NCI-H2171 treated with DMSO at 0.1 percent for 48 hours (cell line): ENCODE measurements around the gene ADCY7.

ENCODE experiments used
- DNase-seq: peaks from one replicate; lab custom pipeline; 2025; lab: John Stamatoyannopoulos, UW

Gene ADCY7

DNA sequence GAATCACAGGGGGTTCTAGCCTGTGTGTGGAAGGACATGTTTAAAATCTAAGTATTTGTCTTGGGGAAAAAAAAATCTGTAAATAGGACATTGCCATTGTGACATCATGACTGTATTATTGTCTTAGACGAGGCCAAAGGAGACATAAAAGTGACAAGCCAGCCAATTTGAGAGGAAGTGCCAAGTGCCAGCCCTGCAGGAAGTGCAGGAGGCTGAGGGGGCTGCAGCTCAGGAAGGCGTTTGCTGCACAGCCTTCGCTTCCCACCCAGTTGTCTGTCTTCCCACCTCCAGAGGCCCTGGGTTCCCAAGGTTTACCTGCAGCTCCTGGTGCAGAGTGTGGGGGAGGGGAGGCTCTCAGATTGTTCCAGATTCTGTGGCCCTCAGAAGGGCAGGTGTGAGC is 1.3 kb downstream of the ADCY7 start:
- DNase-seq, result peak; percentile 6

DNA sequence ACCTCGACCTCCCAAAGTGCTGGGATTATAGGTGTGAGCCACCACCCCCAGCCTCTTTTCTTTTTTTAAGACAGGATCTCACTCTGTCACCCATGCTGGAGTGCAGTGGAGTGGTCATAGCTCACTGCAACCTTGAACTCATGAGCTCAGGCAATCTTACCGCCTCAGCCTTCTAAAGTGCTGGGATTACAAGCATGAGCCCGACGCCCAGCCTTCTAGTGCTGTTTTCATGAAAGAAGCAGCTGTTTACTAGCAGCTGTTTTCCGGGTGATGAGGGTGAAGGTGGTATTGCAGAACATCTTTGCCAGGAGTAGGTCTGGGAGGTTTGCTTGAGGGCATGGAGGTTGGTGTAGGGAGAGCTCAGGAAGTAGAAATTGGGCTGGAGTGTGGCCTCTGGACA is 2.0 kb downstream of the ADCY7 start:
- DNase-seq, result peak; percentile 8

DNA sequence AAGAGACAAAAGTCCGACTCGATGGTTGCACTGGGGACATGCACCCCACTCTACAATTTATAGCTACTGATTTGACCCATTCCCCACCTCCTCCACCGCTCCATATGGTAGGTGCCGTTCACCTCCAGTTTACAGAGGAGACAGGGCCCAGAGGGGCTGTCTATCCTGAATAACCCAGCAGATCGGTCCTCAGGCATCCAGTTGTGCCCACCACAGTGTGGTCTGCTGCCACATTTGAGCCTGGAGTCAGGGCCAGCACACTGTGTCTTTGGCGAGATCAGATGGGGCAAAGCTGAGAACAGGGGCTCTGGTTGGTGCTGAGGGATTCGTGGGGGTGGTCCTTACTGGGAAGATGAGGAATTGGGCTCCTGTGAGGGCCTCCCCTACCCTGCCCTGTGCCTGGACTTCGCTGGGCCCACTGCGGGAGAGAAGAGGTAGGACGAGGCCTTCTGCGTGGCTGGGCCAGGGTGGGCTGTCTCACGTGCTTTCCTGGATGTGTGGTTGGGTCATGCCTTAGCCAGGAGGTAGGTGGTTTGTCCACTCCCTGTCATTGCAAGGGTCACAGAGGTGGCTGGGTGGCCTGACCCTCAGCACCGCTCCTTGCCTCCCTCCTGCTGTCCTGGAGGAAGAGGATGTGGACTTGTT is 2.8 kb downstream of the ADCY7 start:
- DNase-seq, result no peak

DNA sequence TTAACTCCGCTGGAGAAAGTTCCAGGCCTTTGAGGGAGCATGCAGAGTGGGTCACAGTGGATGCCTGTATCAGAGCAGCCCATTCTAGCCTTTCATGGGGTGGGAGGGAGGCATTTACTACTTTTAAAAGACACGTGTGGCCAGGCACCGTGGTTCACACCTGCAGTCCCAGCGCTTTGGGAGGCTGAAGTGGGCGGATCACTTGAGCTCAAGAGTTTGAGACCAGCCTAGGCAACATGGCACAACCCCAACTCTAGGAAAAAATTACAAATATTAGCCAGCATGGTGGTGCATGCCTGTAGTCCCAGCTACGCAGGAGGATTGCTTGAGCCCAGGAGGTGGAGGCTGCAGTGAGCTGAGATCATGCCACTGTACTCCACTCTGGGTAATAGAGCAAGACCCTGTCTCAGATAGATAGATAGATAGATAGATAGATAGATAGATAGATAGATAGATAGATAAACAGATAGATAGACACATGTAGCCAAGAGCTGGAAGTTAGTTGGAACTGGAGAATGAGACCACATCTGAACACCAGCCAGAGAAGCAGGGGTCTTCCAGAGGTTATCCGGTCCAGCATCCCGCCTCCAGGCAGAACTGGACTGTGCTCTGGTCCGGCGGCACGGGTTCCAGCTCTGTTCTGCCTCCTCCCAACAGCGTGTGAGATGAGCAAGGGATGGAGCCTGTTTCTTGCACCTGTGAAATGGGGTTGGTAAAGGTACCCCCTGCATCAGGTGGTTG is 3.6 kb downstream of the ADCY7 start:
- DNase-seq, result no peak

DNA sequence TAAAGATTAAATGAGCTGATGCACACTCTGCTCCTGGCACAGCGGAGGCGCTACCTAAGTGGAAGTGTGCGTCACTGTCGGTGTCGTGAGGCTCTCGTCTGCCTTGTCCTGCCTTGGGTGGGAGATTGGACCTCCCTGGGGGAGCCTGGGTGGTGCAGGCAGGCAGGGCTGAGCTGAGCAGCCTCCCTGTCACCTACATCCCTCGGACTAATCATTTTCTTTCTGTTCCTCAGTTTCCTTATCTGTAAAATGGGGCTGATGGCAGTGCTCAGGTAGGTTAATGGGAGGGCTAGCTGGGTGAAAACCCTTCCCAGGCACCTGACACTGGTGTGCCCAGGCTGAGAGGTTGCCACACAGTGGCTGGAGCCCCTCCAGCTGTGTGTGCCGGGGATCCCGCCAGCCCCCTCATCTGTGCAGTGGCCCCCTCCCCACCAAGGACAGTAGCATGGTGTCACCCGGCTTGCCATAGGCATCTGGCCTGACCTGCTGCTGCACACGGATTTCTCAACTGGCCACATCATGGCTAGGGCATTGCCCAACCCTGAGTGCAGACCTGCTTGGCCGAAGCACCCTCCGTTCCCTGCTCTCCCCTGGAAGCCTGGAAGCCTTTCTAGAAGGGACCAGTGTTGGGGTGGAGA is 4.3 kb downstream of the ADCY7 start:
- no peak for DNase-seq

DNA sequence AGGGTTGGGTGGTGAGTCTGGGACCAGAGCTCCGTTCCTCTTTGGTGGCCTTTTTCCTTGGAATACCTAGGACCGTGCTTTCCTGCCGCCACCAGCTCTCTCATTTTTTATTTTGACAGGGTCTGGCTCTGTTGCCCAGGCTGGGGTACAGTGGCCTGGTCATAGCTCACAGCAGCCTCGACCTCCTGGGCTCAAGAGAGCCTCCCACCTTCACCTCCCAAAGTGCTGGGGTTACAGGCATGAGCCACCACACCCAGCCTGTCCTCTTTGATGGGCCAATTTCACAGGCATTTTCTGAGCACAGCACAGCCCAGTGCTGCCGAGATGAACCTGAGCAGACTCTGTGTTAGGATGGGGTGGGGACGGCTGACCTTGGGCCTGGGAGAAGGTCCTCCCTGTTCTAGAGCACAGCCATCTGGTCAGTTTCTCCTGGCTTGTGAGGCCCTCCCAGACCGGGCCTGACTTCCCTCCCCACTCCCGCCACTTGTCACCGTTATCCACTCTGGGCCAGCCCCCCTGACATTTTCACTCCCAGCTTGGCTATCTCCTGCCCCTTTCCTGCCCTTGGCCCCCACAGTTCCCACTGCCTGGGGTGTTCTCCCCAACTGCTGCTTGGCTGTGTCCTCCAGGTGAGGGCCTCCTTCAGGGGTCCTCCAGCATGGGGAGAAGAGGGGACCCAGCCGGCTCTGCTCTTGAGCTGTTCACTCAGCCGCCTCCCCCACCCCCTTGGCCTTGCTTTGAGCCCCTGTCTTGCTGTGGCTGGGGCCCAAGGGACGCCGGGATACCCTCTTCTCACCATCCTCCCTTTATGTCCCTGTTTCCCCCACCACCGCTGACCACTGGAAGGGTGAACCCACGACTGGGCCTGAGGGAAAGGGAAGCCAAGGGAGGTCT is 5.0 kb downstream of the ADCY7 start:
- DNase-seq, result no peak

DNA sequence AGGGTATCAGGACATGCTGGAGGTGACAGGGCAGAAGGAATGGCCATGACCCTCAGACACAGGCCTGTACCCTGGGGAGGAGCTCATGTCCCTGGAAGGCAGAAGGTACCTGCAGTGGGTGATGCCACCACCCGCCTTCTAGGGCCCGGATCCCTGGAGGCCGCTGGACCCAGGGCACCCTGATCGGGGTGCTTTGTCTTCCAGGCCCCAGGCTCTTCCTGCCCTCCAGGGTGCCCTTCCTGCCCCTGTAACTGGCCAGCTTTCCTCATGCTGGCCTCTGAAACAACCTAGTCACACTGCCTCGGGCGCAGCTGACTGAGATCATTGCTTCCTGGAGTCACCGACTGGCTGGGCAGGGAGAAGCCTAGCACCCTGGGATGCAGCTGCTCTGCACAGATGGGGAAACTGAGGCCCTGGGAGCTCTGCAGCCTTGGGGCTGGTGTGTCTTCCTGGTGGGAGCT is 5.8 kb downstream of the ADCY7 start:
- DNase-seq, result no peak

DNA sequence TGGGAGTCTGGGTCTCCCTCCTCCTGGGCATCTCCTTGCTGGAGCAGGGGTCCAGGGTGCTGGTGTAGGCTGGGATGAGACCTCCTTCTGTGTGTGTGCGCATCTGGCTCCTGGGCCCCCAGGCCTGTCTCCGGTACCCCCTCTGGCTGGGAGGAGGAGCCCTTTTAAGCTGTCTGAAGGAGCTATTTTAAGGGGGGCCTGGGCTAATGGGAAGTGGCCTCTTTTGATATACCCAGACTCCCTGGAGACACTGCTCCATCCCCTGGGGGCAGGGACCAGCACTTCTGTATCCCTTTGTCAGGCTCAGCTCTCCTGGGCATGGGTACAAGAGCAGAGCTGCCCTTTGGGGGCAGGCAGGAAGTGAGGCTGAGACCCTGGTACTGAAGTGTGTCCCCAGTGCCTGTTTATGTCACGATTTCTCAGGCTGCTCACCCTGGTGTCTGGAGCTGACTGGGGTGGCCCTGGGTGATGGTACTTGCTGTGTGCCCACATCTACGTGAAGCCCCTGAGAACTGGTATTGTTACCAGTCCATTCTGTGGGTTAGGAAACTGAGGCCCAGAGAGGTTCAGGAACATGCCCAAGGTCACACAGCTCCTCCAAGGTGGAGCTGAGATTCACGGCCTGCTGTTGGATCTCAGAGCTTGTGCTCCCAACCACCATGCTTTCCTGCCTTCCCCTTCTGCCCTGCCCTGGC is 6.5 kb downstream of the ADCY7 start:
- no peak for DNase-seq

DNA sequence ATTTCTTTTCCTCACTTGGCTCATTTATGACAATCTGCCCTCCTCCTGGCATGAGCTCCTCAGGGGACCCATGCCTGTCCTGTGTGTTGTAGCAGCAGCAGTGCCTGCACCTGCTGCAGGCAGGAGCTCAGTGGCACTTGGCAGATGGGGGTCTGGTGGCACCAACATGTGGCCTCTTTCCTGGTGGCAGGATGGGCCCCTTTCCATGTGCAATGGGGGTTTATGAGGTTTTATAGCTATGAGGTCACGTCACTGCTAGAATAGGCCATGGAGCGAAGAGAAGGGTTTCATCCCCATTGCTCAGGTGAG is 7.0 kb downstream of the ADCY7 start:
- DNase-seq, result peak; percentile 35

DNA sequence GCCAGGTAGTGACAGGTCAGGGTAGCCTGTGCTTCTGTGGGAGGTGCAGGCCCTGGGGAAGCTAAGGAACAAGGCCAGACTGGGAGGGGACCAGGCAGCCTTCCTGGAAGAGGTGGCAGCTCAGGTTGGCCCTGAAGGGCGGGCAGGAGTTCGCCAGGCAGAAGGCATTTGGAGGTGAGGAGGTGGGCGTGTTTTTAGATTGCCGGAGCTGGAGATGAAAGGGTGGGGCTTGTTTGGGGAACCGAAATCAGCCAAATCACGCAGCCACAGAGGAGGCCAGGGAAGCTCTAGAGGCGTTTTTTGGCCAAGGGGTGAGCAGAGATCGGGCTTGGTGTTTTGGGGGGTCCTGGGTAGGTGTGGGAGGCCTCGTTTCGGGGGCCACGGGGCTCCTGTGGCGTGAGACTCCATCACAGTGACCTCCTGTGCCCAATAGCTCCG is 7.6 kb downstream of the ADCY7 start:
- no peak for DNase-seq

DNA sequence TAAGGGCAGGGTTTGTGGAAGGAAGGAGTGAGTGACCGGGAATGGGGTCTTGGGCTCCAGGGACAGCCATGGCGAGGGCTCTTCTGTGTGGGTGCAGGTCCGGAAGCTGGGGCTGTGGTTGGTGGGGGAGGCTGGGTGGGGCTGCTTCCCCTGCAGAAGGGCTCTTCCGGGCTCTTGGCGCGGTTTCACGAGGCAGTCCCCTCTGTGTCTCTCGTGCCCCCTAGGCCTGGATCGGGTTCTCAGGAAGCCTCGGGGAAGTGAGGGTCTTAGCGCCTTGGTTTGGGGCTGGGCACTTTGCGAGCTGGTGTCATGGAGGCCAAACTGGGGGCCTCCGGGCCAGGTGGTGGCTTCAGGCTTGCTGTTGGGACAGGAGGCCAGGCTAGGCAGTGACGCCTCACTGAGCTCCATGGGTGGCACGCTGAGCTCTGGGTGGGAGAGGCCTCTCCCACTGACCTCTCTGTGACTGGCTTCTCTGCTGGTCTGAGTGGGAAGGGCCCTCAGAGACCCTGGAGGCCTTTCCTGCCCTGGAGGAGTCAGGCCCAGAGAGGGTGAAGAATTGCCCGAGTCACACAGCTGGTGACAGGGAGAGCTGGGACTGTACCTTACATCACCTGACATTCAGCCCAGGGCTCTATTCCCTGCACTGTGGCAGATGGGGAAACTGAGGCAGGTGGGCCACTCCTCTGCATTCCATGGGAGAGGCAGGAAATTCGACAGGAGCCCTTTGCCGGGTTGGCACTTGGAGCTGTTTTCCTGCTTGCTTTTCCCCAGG is 8.2 kb downstream of the ADCY7 start:
- DNase-seq, result no peak

DNA sequence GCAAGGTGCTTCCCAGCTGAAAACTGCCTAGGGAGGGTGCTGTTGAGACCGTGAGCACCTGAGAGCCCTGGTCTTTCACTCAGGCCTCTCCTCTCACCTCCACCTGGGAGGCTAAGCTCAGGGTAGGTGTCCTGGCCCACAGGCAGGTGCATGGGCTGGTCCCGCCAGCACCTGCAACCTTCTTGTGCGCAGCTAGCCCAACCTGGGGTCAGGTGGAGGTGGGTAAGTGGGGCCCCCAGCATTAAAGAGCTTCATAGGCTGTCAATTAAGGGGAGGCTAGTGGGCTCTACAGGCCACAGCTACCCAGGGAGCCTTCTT is 8.7 kb downstream of the ADCY7 start:
- no peak for DNase-seq

DNA sequence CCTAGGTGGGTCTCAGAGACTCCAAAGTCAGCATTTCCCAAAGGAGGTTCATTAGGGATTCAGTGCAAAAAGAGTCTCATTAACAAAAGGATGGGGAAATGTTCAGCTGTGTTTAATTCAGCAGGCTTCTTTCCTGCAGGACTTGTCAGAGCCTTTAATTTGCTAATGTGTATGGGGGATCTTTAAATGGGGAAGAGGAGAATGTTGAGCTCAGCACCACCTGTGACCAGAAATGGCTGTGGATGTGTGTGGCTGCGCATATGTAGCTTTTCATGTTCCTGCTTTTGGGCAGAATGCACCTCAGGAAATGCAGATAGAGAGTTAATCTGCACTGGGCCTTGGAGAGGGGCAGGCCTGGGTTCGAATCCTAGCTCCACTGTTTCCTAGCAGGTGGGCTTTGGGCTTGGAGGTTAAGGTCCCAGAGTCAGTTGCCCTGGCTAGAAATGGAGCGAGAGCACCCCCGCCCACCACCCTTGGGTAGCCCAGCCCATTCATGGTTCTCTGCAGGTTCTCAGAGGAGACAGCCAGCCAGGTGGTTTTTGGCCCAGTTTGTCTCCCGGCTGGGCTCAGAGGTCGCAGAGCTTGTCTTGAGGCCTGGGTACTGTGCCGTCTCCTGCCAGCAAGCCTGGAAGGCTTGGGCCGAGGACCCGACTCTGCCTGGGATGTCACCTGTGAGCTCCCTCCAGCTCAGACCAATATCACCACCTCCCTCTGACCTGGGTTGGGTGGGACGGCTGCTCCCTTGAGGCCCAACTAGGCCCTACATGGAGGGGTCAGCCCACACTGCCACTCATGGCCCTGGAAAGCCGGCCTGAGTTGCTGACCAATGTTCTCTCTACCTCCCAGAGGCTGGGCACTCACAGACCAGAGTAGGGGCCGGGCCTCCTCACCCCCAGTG is 9.3 kb downstream of the ADCY7 start:
- DNase-seq, result no peak

DNA sequence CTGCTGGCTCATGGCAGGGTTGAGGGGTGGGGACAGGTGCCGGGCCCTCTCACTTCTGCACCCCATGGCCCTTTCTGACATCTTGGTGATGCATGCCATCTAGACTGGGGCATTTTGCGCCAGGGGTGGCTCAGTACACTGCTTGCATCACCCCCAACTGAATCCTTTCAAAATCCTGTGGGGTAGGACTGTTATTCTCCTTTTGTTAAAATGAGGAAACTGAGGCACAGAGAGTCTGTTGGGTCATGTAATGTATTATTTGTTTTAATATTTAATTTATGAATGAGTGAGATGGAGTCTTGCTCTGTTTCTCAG is 9.9 kb downstream of the ADCY7 start:
- no peak for DNase-seq

DNA sequence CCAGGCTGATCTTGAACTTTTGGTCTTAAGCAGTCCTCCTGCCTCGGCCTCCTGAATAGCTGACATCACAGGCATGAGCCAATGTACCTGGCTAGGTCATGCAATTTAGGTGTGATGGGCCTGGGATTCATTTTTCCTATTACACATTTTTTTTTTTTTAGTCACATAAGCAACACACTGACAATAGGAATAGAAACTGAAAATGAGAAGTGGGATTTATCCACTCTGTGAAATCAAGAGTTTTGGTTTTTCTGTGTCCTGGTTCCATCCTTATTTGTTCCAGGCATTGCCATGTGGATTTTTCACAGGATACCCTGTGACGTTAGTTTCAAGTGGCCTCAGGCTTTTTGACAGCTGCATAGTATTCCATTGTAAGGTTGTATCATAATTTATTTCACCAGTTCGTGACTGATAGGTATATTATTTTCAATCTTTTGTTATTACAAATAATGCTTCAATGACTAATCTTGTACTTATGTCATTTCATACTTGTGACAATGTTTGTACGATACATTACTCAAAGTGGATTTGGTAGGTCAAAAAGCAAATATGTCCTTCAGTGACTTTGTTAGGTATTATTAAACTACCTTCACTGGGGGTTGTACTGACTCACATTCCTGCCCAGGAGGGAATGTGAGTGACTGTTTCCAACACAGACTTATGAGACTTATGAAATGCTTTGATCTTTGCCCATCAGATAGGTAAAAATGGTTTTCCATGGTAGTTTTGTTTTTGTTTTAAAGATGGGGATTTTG is 10.6 kb downstream of the ADCY7 start:
- no peak for DNase-seq

DNA sequence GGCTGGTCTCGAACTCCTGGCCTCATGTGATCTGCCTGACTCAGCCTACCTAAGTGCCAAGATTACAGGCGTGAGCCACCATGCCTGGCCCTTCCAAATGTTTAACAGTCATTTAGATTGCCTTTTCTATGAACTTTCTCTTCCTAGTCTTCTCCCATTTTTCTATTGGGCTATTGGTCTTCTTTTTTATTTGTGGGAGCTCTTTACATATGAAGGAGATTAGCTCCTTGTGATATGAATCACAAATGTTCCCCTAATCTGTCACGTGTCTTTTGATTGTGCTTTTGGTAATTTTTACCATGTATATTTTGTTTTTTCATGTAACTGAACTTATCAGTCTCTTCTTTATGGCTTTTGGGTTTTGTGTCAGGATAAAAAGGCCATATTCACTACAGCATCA is 11.9 kb downstream of the ADCY7 start:
- DNase-seq, result no peak

DNA sequence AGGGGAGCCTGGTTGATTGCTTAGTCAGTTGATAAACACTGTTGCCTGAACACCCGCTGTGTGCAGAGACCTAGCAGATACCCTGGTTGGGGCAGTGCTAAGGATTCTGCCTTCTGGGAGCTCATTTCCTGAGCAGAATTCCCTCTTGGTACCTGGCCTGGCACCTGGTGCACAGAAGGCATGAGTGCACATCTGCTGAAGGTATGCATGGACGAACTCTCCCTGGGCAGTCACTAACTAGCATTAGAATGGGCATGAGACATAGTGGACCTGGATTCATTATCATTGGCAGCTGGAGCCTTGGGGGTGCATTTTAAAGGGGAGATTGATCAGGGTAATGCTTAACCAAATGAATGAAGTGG is 13.1 kb downstream of the ADCY7 start:
- DNase-seq, result peak; percentile 71

DNA sequence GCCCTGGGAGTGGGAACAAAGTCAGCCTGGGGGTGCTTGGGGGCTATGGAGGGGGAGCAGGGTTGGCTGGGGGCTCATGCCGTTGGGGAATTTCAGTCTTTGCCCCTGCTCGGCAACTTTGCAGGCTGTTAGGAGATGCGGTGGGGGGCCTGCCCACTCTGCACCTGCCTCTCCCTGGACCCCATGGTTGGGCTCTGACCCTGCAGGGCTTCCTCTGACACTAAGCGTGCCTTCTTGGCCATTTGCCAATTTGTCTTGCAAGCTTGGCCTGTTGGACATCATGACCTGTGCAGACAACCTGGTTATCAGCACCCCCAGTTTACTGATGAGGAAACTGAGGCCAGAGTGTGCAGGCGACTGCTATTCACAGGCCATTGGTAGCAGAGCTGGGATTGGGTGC is 14.6 kb downstream of the ADCY7 start:
- no peak for DNase-seq

DNA sequence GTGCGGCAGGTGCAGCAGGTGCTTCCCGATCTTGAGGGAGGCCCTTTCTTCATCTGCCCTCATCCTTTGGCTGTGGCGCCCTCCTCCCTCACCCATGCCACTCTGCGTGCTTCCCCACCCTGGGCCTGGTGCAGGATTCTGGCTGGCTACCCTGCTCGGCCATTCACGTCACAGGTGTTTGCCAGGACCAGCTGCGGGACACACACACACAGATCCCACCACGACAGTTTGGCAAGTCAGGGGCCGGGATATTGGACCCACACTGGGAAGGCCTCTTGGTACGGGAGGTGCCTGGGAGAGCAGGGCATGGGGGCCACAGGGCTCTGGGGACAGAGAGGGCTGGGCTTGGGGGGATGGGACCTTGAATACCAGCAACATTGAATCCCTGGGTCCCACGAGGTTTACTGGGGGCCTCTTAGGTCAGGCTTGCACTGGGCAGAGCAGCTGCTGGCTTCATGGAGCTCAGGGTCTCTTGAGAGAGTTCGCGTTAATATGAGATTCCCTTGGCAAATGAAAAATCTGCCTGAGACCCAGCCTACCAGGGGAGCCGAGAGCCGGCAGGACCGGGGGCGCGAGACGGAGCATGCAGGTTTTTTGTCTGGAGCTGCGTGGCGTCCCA is 15.1 kb downstream of the ADCY7 start:
- DNase-seq, result peak; percentile 2
